Stimulated activated CD8-positive, alpha-beta memory T cell treated with anti-CD3 and anti-CD28 coated beads, Interleukin-7, amount 100 ng/mL, for 4 hours (primary cell): ENCODE results near the gene SRPK3.

Source experiments
- DNase-seq, 2 donors: peaks; one replicate each; pipeline ENCODE4 v3.0.0-alpha.2; 2020; ENCODE audit warnings: low read depth in 2 of 2

The SRPK3 gene

DNA sequence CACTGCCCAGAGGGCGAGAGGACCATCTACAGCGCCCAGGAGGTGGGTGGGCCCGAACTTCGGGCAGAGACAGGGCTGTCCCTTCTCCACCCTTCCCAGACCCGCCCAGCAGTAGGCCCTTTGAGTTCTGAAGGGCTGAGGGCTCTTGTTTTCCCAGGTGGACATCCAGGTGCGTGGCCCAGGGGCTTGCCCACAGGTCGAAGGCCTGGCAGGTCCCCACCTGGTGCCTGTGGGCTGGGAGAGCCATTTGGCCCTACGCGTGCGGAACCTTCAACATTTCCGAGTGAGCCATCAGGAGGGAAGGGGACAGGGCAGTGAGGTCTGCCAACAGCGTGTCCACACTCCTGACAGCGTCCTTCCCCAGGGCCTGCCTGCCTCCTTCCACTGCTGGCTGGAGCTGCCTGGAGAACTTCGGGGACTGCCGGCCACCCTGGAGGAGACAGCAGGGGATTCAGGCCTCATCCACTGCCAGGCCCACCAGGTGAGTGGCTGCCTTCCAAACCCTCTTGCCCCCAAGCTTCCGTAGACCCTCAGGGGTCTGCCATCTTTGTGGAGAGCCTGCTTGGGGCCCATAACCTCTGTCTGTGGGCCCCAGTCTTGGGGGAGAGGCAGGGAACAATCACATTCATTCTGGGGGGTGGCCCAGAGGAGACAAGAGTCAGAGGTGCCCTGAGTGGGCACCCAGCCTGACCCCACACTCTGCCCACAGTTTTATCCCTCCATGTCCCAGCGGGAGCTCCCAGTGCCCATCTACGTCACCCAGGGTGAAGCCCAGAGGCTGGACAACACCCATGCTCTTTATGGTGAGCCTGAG, 10.0 kb upstream of the SRPK3 start:
- no peak for DNase-seq

DNA sequence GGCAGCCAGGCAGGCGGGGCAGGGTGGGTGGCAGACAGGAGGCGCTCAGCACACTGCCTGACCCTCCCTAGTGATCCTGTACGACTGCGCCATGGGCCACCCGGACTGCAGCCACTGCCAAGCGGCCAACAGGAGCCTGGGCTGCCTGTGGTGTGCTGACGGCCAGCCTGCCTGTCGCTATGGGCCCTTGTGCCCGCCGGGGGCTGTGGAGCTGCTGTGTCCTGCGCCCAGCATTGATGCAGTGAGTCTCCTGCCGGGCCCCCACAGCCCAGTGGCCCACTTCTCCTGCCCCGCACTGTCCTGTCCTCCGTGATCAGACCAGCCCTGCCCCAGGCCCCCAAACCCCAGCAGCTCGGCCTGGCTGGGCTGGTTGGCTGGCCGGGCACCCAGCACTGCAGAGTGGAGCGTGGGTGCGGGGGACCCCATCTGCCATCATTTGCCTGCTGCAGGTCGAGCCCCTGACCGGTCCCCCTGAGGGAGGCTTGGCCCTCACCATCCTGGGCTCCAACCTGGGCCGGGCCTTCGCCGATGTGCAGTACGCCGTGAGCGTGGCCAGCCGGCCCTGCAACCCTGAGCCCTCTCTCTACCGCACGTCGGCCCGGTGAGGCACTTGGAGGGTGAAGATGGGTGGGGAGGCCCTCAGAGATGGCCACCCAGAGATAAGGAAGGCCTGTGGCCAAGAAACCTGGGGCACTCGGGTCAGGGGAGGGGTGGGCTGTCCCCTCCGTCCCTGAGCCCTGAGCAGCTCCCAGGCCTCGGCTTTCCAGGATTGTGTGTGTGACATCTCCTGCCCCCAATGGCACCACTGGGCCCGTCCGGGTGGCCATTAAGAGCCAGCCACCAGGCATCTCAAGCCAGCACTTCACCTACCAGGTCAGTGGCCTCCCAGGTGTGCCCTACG, 9.2 kb upstream of the SRPK3 start:
- DNase-seq: no peak

DNA sequence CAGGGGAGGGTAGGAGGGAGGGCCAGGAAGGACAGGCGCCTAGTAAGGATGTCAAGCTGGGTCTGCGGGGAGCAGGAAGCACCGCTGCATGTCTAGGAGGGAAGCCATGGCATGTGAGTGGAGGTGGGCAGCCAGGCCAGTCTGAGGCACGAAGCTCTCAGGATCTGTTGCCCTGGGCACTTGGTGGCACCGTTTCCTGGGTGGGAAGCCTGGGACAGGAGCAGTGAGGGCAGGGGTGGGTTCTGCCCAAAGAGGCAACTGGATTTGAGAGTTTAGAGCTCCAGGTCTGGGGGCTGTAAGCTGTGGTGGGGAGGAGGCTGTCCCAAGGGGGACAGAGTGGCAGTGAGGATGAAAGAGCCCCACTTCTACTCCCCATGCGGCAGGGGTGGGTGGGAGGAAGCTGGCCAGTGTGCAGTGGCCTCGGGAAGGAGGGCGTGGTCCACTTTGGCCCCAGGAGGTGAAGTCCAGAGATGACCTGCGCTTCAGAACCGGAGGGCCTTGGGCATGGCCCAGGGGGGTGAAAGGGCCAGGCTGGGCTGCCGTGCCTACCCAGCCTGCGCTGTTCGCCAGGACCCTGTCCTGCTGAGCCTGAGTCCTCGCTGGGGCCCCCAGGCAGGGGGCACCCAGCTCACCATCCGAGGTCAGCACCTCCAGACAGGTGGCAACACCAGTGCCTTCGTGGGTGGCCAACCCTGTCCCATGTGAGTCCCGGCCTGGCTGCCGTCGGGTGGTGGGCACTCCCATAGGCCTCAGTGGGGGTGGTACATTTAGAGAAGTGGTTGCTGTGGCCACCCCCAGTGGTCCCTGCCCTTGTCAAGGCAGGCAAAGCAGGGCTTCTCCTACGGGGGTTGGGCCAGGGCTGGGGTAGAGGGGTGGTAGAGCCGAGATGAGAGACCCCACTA, 8.3 kb upstream of the SRPK3 start:
- no peak for DNase-seq

DNA sequence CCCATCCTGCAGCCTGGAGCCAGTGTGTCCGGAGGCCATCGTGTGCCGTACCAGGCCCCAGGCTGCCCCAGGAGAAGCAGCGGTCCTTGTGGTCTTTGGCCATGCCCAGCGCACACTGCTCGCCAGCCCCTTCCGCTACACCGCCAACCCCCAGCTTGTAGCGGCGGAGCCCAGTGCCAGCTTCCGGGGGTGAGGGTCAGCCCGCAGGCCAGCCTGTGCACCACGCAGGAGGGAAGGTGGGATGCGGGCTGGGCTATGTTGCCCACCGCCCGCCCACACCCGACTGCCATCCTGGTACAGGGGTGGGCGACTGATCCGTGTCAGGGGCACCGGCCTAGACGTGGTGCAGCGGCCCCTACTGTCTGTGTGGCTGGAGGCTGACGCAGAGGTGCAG, 7.6 kb upstream of the SRPK3 start:
- no peak for DNase-seq

DNA sequence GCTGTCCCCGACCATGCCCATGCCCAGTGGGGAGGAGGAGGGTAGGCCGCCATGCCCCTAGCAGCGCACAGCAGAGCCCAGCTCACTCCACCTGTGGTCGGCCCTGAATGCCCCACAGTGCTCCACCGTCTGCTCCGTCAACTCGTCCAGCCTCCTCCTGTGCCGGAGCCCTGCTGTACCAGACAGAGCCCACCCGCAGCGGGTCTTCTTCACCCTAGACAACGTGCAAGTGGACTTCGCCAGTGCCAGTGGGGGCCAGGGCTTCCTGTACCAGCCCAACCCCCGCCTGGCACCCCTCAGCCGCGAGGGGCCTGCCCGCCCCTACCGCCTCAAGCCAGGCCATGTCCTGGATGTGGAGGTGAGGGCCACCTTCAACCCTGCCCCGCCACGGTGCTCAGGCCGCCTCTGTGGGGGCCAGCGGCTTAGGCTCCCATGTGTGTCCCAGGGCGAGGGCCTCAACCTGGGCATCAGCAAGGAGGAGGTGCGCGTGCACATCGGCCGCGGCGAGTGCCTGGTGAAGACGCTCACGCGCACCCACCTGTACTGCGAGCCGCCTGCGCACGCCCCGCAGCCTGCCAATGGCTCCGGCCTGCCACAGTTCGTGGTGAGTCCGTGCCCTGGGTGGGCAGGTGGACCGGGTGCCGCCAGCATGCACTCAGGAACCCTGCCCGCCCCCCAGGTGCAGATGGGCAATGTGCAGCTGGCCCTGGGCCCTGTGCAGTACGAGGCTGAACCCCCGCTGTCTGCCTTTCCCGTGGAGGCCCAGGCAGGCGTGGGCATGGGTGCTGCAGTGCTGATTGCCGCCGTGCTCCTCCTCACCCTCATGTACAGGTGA, 6.9 kb upstream of the SRPK3 start:
- no peak for DNase-seq

DNA sequence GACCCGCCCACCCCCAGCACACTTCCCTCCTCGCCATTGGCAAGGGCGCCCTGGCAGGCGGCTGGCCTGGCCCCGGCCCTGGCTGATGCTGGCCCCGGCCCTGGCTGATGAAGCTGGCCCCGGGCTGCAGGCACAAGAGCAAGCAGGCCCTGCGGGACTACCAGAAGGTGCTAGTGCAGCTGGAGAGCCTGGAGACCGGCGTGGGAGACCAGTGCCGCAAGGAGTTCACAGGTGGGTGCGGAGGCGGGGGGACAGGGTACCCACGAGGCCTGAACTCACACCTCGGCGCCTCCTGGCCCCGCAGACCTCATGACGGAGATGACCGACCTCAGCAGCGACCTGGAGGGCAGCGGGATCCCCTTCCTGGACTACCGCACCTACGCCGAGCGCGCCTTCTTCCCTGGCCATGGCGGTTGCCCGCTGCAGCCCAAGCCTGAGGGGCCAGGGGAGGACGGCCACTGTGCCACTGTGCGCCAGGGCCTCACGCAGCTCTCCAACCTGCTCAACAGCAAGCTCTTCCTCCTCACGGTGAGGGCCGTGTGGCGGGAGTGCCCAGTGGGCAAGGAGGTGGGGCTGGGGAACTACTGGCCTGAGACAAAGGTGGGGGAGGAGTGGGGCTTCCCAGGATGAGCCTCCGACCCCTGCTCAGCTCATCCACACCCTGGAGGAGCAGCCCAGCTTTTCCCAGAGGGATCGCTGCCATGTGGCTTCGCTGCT, 6.1 kb upstream of the SRPK3 start:
- DNase-seq: no peak

DNA sequence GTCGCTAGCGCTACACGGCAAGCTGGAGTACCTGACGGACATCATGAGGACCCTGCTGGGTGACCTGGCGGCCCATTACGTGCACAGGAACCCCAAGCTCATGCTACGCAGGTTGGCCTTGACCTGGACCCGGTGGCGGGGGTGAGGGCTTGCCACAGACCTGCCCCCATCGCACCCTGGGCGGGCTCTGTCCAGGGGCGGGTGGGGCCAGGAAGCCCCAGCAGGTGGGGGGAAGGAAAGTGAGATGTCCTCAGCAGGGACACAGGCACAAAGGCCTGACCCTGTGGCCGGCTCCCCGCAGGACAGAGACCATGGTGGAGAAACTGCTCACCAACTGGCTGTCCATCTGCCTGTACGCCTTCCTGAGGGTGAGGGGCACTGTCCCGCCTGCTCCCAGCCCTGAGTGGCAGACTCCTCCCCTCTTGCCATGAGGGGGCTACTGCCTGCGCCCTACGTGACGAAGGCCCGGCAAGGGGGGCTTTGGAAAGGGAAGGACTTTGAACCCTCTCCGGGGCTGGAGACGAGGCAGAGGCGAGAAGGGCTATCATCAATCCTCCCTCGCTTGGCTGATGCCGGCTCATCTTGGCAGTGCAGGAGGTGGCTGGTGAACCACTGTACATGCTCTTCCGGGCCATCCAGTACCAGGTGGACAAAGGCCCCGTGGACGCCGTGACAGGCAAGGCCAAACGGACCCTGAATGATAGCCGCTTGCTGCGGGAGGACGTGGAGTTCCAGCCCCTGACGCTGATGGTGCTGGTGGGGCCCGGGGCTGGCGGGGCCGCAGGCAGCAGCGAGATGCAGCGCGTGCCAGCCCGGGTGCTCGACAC, 5.3 kb upstream of the SRPK3 start:
- no peak for DNase-seq

DNA sequence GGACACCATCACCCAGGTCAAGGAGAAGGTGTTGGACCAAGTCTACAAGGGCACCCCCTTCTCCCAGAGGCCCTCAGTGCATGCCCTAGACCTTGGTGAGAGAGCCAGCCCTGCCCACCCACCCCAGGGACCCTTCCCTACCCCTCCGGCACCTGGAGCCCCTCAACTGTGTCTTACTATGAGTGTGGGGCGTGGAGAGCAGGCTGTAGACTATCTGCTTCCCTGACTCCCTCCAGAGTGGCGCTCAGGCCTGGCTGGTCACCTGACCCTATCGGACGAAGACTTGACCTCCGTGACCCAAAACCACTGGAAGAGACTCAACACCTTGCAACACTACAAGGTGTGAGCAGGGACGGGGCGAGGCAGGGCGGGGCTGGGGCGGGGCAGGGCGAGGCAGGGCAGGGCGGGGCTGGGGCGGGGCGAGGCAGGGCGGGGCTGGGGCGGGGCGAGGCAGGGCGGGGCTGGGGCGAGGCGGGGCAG, 4.7 kb upstream of the SRPK3 start:
- no peak for DNase-seq

DNA sequence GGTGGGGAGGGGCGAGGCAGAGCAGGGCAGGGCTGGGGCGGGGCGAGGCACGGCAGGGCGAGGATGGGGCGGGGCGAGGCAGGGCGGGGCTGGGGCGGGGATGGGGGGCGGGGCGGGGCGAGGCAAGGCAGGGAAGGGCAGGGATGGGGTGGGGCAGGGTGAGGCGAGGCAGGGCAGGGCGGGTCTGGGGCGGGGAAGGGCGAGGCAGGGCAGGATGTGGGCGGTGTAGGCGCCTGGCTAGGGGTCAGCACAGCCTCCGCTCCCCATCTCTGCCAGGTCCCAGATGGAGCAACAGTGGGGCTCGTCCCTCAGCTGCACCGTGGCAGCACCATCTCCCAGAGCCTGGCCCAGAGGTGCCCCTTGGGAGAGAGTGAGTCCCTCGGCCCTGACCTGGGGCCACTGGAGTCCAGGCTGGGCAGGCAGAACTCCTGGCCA, 4.2 kb upstream of the SRPK3 start:
- no peak for DNase-seq

DNA sequence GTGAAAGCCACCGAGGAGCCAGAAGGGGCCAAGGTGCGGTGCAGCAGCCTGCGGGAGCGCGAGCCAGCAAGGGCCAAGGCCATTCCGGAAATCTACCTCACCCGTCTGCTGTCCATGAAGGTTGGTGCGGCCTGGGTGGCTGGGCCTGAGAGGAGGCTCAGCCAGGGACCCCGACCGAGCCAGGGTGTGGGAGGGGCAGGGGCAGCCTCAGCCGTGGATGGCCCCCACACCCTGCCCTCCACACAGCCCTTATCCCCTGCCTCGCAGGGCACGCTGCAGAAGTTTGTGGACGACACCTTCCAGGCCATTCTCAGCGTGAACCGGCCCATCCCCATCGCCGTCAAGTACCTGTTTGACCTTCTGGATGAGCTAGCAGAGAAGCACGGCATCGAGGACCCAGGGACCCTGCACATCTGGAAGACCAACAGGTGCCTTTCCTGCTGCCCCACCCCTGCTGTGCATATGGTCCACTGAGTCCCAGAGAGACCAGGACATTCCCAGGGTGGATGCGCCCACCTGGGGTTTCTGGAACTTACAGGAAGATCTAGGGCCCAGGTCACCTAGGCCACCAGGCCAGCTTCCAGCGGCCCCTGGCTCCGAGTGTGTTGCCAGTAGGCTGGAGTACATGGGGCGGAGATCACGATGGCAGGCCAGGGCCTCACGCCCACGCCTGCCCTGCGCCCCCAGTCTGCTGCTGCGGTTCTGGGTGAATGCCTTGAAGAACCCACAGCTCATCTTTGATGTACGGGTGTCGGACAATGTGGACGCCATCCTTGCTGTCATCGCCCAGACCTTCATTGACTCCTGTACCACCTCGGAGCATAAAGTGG, 3.4 kb upstream of the SRPK3 start:
- no peak for DNase-seq

DNA sequence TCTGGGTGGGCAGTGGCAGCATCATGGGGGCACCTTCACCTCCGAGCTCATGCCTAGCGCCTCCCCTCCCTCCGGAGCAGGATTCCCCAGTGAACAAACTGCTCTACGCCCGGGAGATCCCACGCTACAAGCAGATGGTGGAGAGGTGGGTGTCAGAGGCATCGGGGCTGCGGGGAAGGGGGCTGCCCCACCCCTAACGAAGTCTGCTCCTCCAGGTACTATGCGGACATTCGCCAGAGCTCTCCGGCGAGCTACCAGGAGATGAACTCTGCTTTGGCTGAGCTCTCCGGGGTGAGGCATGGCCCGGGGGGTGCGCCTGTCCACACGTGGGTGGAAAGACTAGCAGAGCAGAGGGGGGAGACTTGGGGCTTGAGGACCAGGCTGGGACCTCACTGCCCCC, 2.7 kb upstream of the SRPK3 start:
- DNase-seq: no peak

DNA sequence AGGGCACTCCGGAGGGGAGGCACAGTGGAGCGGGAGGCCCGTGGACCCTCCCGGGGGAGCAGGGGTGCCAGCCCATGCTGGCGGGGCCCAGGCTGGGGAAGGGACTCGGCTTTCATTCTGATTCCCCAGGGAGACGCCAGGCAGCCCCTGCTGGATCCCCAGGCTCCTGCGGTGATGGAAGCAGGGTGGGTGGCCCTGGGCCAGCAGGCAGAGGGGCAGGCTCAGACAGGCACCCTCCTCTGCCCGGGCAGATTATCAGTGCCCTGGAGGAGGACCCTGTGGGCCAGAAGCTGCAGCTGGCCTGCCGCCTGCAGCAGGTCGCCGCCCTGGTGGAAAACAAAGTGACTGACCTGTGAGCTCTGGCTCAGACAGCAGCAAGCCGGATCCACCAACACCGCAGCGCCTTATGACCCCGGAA, 2.1 kb upstream of the SRPK3 start:
- DNase-seq: no peak

DNA sequence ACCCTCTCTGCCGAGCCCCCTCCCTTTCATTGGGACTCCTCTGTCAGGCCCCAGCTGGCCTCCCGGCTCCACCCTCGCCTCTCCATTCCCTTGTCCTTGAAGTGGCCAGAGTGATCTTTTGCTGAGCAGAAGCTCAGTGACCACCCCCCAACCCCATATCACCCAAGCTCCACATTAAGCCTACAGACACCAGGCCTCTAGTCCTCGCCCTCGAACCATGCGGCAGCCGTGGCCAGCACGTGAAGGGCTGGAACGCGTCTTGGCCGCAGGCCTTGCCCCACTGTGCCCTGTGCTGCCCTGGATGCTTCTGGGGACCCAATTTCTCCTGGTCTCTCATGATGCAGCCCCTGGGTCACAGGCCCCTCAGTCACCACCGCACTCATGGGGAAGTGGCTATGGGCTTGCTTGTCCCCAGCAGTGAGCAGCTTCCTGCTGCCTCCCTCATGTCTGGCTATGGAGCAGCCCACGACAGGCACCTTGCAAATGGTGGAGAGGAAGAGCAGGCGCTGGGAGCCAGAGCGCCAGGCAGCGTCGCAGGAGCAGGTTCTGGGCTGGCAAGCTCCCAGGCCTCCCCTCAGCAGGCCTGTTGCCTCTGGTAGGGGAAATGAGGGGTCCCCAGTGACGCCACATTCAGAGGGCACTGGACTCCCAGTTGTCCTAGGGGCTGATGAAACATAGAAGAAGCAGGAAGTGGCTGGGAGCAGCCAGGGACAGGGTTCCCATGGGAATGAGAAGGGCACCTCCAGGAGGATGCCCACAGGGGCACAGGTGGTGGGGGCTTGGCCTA, 757 bp upstream of the SRPK3 start:
- DNase-seq: no peak

DNA sequence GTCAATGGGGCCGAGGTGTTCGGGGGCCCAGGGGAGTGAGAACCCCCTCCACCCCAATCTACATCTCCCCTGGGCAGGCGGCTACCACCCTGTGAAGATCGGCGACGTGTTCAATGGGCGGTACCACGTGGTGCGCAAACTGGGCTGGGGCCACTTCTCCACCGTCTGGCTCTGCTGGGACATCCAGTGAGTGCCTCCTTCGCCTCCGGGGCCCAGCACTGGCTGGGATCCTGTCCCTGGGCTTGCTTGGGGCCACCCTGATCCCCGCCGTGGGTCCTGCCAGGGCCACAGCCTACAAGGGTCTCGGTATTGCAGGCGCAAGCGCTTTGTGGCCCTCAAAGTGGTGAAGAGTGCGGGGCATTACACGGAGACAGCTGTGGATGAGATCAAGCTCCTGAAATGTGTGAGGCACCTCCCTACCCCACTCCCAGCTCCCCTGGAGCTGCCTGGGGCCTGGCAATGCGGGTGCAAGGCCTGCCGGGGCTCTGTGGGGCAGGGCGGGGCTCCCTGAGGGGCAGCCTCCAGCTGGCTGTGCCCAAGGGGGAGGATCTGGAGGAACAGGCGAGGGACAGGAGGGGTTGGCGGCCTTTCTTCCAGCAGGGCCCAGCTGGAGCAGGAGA, 697 bp downstream of the SRPK3 start:
- DNase-seq: no peak

DNA sequence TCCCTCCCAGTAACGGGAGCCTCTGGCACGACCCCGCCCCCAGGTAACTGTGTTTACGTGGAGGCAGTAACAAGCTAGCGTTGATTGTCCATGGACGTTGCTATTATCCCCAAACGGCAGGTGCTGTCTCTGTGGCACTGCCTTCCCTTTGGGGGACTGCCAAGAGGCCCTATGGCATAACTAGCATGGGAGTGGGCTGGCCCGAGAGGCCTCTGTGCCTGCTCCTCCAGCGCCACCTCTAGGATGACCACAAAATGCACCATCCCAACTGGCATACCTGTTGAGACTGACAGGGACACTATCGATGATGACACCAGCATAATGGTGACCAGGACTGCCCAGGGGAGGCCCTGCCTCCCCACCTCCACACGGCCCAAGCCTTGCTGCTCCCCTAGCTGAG, 1.5 kb downstream of the SRPK3 start:
- DNase-seq: no peak

DNA sequence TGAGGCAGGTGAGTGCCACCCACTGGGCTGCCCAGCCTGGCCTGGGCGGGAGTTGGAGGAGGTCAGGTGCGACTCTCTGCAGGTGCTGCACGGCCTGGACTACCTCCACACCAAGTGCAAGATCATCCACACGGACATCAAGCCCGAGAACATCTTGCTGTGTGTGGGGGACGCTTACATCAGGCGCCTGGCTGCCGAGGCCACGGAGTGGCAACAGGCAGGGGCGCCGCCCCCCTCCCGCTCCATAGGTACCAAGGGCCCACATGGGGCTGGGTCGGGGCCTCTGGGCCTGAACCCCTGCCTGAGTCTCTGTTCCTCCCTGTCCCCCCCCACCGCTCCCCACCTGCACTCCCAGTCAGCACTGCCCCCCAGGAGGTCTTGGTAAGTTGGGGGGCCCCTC, 2.0 kb downstream of the SRPK3 start:
- DNase-seq: no peak

DNA sequence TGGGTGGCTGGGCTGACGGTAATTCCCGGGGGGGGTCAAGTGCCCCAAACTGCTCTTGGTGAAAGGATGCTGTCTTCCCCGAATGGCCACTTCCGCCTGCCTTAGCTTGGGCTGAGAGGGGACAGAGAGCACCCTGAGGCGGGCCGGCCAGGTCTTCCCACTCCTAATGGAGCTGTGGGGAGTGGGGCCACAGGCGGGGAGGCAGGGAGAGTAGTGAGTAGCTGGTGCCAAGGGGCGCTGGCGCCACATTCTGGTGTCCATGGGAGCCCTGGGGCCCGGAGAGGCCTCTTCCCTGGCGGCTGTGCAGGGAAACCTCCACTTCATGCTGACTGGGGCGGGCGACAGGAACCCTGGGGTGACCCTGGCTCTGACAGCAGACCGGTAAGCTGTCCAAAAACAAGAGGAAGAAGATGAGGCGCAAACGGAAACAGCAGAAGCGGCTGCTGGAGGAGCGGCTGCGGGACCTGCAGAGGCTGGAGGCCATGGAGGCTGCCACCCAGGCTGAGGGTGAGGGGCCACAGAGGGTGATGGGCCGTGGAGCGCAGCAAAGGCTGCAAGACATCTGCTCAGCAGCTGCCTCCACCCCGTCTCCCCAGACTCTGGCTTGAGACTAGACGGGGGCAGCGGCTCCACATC, 2.7 kb downstream of the SRPK3 start:
- no peak for DNase-seq
